ENCODE data around the gene SLC7A6.

Gene SLC7A6

DNA sequence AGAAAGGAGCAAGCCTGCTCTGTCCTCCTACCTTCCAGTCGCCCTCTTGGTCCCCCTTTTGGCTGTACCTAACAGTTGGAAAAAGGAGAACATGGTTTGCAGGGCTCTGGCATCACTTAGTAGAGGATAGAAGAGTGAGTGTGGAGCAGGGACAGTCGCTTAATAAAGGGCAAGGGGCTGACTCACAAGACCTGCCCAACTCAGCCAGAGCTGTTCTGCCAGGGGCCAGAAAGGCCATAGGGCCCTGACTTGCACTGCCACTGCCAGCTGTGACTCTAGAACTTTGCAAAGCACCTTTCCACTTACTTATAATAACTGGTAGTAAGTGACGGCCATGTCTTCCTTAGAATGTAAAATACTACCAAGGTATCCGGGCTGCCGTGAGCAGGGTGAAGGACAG is 60.0 kb downstream of the SLC7A6 start:
- no peak for DNase-seq (ENCODE audit: low read depth)
- Histone ChIP-seq H3K4me1 (ENCODE audit: control insufficient read depth, insufficient read depth, low read length) (no peaks in the 10 kb centered on the region), H3K4me3 (ENCODE audit: low read length) (no peak overlapping the region), H3K27me3 (replicated peaks; ENCODE audit: control insufficient read depth, insufficient read depth, low read length) (no peaks in the 10 kb centered on the region), H3K9ac (ENCODE audit: low read length) (no peak overlapping the region), H3K9me3 (ENCODE audit: control insufficient read depth, low read length) (no peaks in the 10 kb centered on the region), H3K36me3 (ENCODE audit: control insufficient read depth, insufficient read depth, low read length, severe bottlenecking) (peaks cover 69% of the 10 kb centered on the region)

DNA sequence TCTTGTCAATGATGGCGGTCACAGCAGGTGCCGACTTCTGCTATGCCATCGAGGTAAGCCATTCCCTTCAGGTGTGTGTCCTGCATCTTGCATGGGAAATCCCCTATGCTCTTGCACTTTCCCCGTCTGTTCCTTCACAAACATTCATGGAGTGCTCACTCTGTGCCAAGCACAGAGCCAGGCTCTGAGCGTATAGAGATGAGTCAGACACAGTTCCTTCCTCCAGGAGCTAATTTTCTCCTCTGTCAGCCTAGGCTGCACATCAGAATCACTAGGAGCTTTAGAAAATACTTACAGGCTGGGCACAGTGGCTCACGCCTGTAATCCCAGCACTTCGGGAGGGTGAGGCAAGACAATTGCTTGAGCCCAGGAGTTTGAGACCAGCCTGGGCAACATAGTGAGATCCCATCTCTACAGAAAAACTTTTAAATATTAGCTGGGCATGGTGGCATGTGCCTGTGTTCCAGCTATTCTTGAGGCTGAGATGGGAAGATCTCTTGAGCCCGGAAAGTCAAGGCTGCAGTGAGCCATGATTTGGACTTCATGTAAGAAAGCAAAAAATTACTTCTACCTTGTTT is 60.5 kb downstream of the SLC7A6 start:
- no peak for DNase-seq (ENCODE audit: low read depth)
- H3K36me3 ChIP-seq (ENCODE audit: control insufficient read depth, insufficient read depth, low read length, severe bottlenecking), result peaks cover 69% of the 10 kb centered on the region

DNA sequence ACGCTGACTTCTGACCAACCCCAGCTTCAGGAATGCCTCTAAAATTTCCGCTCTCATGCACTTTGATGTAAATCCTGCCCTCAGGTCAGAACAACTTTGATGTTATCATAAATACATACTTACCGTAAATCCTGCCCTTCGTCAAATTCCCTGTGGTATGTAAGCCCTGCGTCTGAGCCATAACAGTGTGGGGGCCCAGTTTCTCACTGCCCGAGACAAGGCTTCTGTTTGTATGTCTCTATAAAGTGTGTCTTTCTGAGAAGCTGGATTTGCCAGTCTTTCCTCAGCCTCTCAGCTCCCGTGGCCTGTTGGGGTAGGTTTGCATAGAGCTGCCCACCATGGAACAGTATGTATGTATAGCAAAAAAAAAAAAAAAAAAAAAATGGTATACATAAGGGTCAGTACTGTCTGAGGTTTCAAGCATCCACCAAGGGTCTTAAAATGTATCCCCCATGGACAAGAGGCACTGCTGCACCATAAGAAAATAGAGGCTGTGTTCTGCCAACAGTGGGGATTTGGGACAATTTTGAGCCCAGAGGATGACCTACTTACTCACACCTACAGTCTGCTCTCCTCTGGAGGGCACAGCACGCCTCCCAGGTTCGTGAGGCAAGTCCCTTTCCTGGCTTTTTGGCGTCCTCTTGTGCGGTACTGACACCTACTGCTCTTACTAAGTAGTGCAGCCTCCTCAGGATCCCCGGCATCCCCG is 64.0 kb downstream of the SLC7A6 start:
- Histone ChIP-seq H3K27me3 (replicated peaks; ENCODE audit: control insufficient read depth, insufficient read depth, low read length) (no peaks in the 10 kb centered on the region), H3K4me3 (ENCODE audit: low read length) (no peak overlapping the region), H3K36me3 (ENCODE audit: control insufficient read depth, insufficient read depth, low read length, severe bottlenecking) (peaks cover 54% of the 10 kb centered on the region), H3K9me3 (ENCODE audit: control insufficient read depth, low read length) (no peaks in the 10 kb centered on the region), H3K9ac (ENCODE audit: low read length) (no peak overlapping the region), H3K4me1 (ENCODE audit: control insufficient read depth, insufficient read depth, low read length) (peaks cover 19% of the 10 kb centered on the region)
- peak; percentile 95 for DNase-seq (ENCODE audit: low read depth)

More for the DNA sequence above, 60.5 kb downstream of the SLC7A6 start:
- no peak overlapping the region for H3K9ac ChIP-seq (ENCODE audit: low read length)
- H3K9me3 ChIP-seq (ENCODE audit: control insufficient read depth, low read length), result no peaks in the 10 kb centered on the region
- no peak overlapping the region for H3K4me3 ChIP-seq (ENCODE audit: low read length)
- H3K4me1 ChIP-seq (ENCODE audit: control insufficient read depth, insufficient read depth, low read length), result no peaks in the 10 kb centered on the region
- H3K27me3 ChIP-seq (replicated peaks; ENCODE audit: control insufficient read depth, insufficient read depth, low read length), result no peaks in the 10 kb centered on the region

DNA sequence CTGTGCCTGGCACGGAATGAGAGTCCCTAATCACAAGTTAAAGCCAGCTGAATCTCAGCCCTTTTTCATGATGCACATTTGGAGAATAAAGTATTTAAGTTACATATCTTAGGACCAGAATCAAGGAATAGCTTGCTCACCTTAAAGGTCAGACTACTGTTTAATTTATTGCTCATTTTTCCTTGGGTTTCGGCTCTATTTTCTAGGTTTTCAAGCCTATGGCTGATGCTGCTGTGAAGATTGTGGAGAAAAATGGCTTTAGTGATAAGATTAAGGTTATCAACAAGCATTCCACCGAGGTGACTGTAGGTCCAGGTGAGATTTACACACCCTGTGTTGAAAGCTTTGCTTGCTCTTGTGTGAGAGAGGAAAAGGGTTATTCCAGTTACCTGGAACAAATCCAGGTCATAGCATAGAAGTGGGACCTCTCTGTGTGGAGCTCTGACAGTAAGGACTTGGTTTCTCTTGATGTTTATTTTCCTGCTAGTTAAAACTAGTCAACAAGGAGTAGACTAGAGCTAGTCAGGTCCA is 64.6 kb downstream of the SLC7A6 start:
- Histone ChIP-seq H3K9me3 (ENCODE audit: control insufficient read depth, low read length) (no peaks in the 10 kb centered on the region), H3K4me3 (ENCODE audit: low read length) (no peak overlapping the region), H3K9ac (ENCODE audit: low read length) (no peak overlapping the region), H3K4me1 (ENCODE audit: control insufficient read depth, insufficient read depth, low read length) (peaks cover 25% of the 10 kb centered on the region), H3K36me3 (ENCODE audit: control insufficient read depth, insufficient read depth, low read length, severe bottlenecking) (peaks cover 48% of the 10 kb centered on the region), H3K27me3 (replicated peaks; ENCODE audit: control insufficient read depth, insufficient read depth, low read length) (no peaks in the 10 kb centered on the region)
- DNase-seq (ENCODE audit: low read depth), result no peak

DNA sequence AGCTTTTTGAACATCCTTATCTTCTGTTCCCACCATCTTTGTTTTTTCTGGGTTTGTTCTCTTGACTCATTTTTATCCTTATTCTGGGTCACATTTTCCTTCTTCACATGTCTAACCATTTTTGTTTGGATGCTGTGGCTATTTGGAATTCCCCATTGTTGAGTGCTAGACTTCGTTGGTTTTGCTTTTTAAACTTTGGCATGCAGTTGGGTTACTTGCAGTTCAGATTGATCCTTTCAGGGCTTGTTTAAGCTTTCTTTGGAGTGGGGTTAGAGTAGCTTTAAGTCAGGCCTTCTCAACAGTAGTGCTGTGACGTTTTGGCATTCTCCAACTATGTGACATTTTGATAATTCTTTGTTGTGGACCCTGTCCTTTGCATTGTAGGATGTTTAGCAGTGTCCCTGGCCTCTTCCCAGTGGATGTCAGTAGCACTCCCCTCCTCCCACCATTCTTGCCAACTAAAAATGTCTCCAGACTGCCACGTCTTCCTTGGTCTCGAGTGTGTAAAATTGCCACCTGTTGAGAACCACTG is 67.6 kb downstream of the SLC7A6 start:
- Histone ChIP-seq H3K9ac (ENCODE audit: low read length) (peak overlapping the region; percentile 78), H3K4me3 (ENCODE audit: low read length) (peak overlapping the region; percentile 10), H3K36me3 (ENCODE audit: control insufficient read depth, insufficient read depth, low read length, severe bottlenecking) (peaks cover 20% of the 10 kb centered on the region), H3K9me3 (ENCODE audit: control insufficient read depth, low read length) (no peaks in the 10 kb centered on the region), H3K4me1 (ENCODE audit: control insufficient read depth, insufficient read depth, low read length) (peaks cover 38% of the 10 kb centered on the region), H3K27me3 (replicated peaks; ENCODE audit: control insufficient read depth, insufficient read depth, low read length) (no peaks in the 10 kb centered on the region)
- DNase-seq (ENCODE audit: low read depth), result peak; percentile 53

DNA sequence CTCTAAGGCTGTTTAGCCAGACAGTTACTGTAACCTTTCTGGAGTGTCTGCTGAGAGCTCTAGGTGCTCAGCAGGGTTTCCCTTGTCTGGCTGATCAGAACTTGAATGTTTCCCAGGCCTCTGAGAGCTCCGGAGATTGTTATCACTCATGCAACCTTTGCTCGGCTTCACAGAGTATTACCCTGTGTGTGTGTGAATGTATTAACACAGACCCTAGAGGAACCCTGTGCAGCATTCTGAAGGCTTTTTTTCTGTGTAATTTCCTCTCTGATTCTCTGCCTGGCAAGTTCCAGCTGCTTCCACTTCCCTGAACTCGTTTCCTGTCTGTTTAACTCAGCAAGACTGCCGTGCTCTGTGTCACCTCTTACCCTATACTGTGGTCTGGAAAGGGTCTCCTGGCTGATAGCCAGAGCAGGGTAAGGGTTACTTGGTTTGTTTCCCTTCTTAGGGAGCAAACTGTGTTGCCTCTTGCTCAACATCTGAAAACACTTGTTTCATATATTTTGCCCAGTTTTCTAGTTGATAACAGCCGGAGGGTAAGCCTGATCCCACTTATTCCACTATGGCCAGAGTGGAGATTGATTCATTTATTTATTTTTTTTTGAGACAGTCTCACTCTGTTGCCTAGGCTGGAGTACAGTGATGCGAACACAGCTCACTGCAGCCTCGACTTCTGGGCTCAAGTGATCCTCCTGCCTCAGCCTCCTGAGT is 68.2 kb downstream of the SLC7A6 start:
- Histone ChIP-seq H3K9me3 (ENCODE audit: control insufficient read depth, low read length) (no peaks in the 10 kb centered on the region), H3K4me3 (ENCODE audit: low read length) (peak overlapping the region; percentile 10), H3K9ac (ENCODE audit: low read length) (peak overlapping the region; percentile 78), H3K27me3 (replicated peaks; ENCODE audit: control insufficient read depth, insufficient read depth, low read length) (no peaks in the 10 kb centered on the region), H3K36me3 (ENCODE audit: control insufficient read depth, insufficient read depth, low read length, severe bottlenecking) (peaks cover 25% of the 10 kb centered on the region), H3K4me1 (ENCODE audit: control insufficient read depth, insufficient read depth, low read length) (peaks cover 38% of the 10 kb centered on the region)
- DNase-seq (ENCODE audit: low read depth), result peak; percentile 11

DNA sequence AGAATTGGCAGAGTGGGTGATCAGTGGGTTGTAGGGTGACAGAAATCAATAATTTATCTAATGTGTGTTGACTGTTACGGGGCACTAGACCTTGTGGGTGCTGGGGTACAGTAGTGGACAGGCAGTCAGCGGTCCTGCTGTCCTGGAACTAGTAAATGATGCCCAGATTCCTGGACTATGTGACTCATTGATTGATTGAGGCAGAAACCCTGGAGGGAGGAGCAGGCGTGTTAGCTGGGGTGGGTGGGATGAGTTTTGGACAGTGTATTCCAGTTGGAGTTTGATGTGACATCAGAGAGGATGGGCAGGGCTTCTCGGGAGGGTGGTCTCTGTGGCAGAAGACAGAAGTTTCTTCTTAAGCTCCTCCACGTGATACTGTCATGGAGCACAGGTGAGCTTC is 70.8 kb downstream of the SLC7A6 start:
- Histone ChIP-seq H3K9me3 (ENCODE audit: control insufficient read depth, low read length) (no peaks in the 10 kb centered on the region), H3K27me3 (replicated peaks; ENCODE audit: control insufficient read depth, insufficient read depth, low read length) (no peaks in the 10 kb centered on the region), H3K9ac (ENCODE audit: low read length) (no peak overlapping the region), H3K4me3 (ENCODE audit: low read length) (no peak overlapping the region), H3K4me1 (ENCODE audit: control insufficient read depth, insufficient read depth, low read length) (peaks cover 38% of the 10 kb centered on the region), H3K36me3 (ENCODE audit: control insufficient read depth, insufficient read depth, low read length, severe bottlenecking) (peaks cover 39% of the 10 kb centered on the region)
- DNase-seq (ENCODE audit: low read depth), result no peak

DNA sequence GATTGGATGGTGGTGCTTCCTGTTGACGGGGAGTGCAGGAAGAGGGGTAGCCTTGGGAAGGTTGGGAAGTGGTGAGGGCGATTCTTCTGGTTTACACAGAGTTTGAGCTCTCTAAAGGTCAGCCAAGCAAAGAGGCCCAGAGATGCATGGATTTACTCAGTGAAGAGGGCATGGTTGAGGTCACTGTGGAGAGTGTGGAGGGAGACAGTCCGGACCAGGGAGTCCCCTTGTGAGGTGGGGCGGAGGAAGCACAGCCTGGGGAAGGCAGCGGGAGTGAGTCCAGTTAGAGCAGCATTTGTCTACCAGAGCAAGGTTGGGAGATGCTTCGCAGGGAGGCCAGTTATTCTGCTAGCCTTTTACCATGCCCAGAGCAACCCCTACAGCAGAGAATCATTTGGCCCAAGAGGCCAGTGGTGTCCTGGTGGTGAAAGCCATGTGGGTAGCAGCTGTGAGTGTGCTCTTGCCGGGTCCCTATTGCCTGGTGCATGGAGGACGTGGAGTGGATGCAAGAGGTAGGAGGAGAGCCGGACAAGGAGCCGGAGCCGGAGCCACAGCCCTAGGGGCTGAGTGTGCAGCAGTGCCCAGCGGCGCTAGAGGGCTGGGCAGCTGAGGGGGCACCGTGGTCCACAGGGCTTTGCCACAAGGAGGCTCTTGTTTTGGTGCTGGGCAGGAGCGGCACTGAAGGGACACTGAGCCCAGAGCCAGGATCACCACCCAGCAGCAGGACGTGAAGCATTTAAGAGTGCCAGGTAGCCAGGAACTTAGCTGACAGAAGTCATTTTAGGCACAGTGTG is 74.2 kb downstream of the SLC7A6 start:
- Histone ChIP-seq H3K9me3 (ENCODE audit: control insufficient read depth, low read length) (no peaks in the 10 kb centered on the region), H3K27me3 (replicated peaks; ENCODE audit: control insufficient read depth, insufficient read depth, low read length) (no peaks in the 10 kb centered on the region), H3K4me1 (ENCODE audit: control insufficient read depth, insufficient read depth, low read length) (peaks cover 17% of the 10 kb centered on the region), H3K9ac (ENCODE audit: low read length) (no peak overlapping the region), H3K36me3 (ENCODE audit: control insufficient read depth, insufficient read depth, low read length, severe bottlenecking) (peaks cover 62% of the 10 kb centered on the region), H3K4me3 (ENCODE audit: low read length) (no peak overlapping the region)
- no peak for DNase-seq (ENCODE audit: low read depth)

DNA sequence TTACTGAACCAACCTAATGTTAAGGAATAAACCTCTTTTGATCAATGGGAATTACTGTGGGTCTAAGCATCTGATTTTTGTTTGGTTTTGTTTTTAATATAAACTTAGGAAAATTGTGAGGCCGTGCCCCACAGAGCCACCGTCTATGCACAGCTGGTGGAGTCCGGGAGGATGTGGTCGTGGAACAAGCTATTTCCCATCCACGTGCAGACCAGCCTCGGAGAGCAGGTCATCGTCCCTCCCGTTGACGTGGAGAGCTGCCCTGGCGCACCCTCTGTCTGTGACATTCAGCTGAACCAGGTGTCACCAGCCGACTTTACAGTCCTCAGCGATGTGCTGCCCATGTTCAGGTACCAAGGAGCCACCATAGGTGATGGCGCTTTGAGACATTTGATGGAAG is 74.9 kb downstream of the SLC7A6 start:
- peaks cover 63% of the 10 kb centered on the region for H3K36me3 ChIP-seq (ENCODE audit: control insufficient read depth, insufficient read depth, low read length, severe bottlenecking)
- H3K4me1 ChIP-seq (ENCODE audit: control insufficient read depth, insufficient read depth, low read length), result peaks cover 11% of the 10 kb centered on the region
- no peaks in the 10 kb centered on the region for H3K27me3 ChIP-seq (replicated peaks; ENCODE audit: control insufficient read depth, insufficient read depth, low read length)

DNA sequence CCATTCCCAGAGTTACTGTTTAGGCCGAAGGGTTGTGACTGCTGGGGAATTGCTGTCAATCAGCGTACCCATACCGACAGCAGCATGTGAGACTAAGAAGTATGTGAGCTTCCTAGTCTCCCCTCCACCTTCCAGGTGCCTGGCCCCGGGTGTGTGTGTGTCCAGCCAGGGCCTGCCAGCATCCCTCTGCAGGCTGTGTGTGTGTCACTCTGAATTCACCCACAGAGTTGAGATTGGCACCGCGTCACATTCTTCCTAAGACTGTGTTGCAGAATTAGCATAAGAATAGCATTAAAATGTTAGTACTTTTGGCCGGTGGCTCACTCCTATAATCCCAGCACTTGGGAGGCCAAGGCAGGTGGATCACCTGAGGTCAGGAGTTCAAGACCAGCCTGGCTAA is 78.3 kb downstream of the SLC7A6 start:
- H3K4me1 ChIP-seq (ENCODE audit: control insufficient read depth, insufficient read depth, low read length), result peaks cover 11% of the 10 kb centered on the region
- H3K36me3 ChIP-seq (ENCODE audit: control insufficient read depth, insufficient read depth, low read length, severe bottlenecking), result peaks cover 77% of the 10 kb centered on the region
- H3K9ac ChIP-seq (ENCODE audit: low read length), result no peak overlapping the region
- no peaks in the 10 kb centered on the region for H3K27me3 ChIP-seq (replicated peaks; ENCODE audit: control insufficient read depth, insufficient read depth, low read length)
- DNase-seq (ENCODE audit: low read depth), result no peak
- H3K4me3 ChIP-seq (ENCODE audit: low read length), result no peak overlapping the region
- H3K9me3 ChIP-seq (ENCODE audit: control insufficient read depth, low read length), result no peaks in the 10 kb centered on the region

More for the DNA sequence above, 74.9 kb downstream of the SLC7A6 start:
- Histone ChIP-seq H3K9ac (ENCODE audit: low read length) (no peak overlapping the region), H3K9me3 (ENCODE audit: control insufficient read depth, low read length) (no peaks in the 10 kb centered on the region), H3K4me3 (ENCODE audit: low read length) (no peak overlapping the region)
- no peak for DNase-seq (ENCODE audit: low read depth)
